ENCODE measurements around the gene MMP14. TPM values are rescaled to one million over a fixed set of nuclear protein-coding genes. Genes with fewer than 3 reads are reported as not detected.
"Not testable (repeated sequence)": the region's sequence is repeated elsewhere in the genome, so short reads cannot be mapped to it uniquely, and the experiment has no call there.

MMP14 gene
- total RNA-seq, 4 donors from 2014 or later, result 135 to 190 (median 151) TPM

DNA sequence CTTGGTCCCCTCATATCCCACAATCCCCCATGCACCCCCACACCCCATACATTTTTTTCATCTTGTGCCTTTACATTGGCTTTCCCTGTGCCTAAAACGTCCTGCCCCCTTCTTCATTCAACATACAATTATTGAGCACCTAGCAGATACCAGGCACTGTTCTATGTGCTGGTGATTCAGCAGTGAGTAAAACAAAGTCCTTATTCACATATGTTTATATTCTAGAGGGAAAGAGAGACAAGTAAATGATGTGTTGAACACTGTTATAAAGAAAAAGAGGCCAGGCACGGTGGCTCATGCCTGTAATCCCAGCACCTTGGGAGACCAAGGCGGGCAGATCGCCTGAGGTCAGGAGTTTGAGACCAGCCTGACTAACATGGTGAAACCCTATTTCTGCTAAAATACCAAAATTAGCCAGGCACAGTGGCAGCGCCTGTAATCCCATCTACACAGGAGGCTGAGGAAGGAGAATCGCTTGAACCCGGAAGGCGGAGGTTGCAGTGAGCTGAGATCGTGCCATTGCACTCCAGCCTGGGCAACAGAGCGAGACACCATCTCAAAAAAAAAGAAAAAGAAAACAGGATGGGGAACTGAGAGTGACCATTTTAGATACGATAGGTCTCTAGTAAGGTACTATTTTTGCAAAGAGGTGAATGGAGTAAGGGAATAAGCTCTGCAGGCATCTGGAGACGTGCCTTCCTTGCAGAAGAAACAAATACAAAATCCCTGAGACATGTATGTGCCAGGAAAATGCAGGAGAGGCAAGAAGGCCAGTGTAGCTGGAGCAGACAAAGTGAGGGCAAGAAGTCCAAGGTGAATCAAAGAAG lies 33.3 kb upstream of the MMP14 start:
- DNase-seq (ENCODE audit: low spot score in 2 of 2), result no peak
- H3K4me3 ChIP-seq (ENCODE audit: low read depth, poor library complexity, severe bottlenecking), result no peak overlapping the region
- TF ChIP-seq, protein P1, sequence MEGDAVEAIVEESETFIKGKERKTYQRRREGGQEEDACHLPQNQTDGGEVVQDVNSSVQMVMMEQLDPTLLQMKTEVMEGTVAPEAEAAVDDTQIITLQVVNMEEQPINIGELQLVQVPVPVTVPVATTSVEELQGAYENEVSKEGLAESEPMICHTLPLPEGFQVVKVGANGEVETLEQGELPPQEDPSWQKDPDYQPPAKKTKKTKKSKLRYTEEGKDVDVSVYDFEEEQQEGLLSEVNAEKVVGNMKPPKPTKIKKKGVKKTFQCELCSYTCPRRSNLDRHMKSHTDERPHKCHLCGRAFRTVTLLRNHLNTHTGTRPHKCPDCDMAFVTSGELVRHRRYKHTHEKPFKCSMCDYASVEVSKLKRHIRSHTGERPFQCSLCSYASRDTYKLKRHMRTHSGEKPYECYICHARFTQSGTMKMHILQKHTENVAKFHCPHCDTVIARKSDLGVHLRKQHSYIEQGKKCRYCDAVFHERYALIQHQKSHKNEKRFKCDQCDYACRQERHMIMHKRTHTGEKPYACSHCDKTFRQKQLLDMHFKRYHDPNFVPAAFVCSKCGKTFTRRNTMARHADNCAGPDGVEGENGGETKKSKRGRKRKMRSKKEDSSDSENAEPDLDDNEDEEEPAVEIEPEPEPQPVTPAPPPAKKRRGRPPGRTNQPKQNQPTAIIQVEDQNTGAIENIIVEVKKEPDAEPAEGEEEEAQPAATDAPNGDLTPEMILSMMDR (IDR thresholded peaks at IDR 0.05), result no peak
- no peak for TF ChIP-seq POLR2A (IDR thresholded peaks at IDR 0.05)
- 81 to 86% methylated on average over 12 of the region's 12 CpGs for WGBS, 2 donors
- intact Hi-C loops (cut with DNase I; ENCODE audit: low total_unique reads), result no loop called here

DNA sequence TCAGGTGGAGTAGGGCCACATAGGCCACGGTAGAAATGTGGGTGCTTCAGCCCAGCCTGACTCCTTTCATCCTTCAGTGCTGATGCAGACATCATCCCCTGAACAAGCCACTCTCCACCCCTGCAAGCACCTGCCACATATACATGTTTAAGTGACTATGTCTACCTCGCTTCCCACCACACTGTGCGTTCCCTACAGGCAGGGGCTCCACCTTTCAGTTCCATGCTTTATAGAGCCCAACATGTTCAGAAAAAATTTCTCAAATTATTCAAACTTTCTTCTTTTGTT lies 32.8 kb upstream of the MMP14 start:
- no peak for DNase-seq (ENCODE audit: low spot score in 2 of 2)
- TF ChIP-seq POLR2A (IDR thresholded peaks at IDR 0.05), result no peak
- TF ChIP-seq, protein P1 (IDR thresholded peaks at IDR 0.05), result no peak
- intact Hi-C loops (cut with DNase I; ENCODE audit: low total_unique reads), result no loop called here
- no peak overlapping the region for H3K4me3 ChIP-seq (ENCODE audit: low read depth, poor library complexity, severe bottlenecking)
- 84 to 86% methylated on average over 3 of the region's 3 CpGs for WGBS, 2 donors

DNA sequence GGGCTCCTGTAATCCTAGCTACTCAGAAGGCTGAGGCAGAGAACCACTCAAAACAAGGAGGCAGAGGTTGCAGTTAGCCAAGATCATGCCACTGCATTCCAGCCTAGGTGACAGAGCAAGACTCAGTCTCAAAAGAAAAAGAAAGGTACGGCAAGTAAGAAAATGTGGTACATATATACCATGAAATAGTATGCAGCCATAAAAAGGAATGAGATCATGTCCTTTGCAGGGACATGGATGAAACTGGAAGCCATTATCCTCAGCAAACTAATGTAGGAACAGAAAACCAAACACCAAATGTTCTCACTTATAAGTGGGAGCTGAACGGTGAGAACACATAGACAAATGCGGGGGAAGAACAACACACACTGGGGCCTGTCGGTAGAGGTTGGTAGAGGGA lies 31.1 kb upstream of the MMP14 start:
- DNase-seq (ENCODE audit: low spot score in 2 of 2); H3K4me3 ChIP-seq (ENCODE audit: low read depth, poor library complexity, severe bottlenecking); intact Hi-C loops (cut with DNase I; ENCODE audit: low total_unique reads): not testable (repeated sequence)
- 93 to 95% methylated on average over 4 of the region's 4 CpGs for WGBS, 2 donors

DNA sequence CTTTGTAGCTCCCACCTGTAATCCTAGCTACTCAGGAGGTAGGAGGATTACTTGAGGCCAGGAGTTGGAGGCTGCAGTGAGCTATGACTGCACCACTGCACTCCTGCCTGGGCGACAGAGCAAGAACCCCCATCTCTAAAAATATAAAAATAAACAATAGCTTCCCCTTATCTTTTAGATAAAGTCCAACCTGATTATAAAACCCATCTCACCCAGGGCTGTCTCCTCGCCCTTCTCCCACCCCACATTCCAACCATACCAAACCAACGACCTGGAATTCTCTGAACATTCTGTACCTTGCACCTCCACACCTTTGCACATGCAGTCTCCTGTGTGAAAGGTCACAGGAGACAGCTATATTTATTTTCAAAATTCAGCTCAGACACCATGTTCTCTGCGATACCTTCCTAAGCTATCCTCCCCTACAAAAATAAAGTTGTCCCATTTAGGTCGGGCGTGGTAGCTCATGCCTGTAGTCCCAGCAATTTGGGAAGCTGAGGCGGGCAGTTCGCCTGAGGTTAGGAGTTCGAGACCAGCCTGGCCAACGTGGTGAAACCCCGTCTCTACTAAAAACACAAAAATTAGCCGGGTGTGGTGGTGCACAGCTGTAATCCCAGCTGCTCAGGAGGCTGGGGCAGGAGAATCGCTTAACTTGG lies 28.8 kb upstream of the MMP14 start:
- no peak for DNase-seq (ENCODE audit: low spot score in 2 of 2)
- no peak for TF ChIP-seq POLR2A (IDR thresholded peaks at IDR 0.05)
- TF ChIP-seq, protein P1 (IDR thresholded peaks at IDR 0.05), result no peak
- WGBS, 2 donors, result 79 to 84% methylated on average over 13 of the region's 13 CpGs
- no peak overlapping the region for H3K4me3 ChIP-seq (ENCODE audit: low read depth, poor library complexity, severe bottlenecking)
- intact Hi-C loops (cut with DNase I; ENCODE audit: low total_unique reads), result no loop called here

DNA sequence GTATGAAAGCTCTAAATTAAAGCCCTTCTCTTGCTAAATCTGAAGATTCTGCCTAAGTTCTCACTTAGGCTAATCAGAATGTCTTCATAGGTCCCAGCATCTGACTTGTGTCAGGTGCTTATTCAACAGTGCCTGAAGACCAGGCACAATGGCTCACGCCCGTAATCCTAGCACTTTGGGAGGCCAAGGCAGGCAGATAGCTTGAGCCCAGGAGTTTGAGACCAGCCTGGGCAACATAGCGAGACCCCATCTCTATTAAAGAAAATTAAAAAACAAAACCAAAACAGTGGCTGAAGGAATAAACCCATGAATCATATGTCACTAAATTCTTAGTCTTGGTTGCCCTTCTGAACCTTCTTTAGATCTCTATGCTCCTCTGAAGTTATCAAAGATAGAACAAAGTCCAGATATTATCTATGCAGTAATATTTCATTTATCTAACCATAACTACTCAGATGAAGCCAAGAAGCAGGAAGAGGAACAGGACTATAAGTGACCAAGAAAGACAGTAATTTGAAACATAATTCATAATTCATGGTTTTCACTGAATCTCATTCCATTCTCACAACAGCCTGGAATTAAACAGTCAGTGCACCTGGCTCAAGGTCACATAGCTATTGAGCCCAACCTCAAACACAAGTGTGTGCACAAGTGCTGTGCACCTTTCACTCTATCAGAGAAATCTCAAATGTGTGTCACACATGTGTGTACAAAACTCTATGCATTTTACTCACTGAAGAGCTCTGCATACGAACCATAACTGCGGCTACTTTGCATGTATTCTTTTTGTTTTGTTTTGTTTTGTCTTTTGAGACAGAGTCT lies 27.8 kb upstream of the MMP14 start:
- no peak overlapping the region for H3K4me3 ChIP-seq (ENCODE audit: low read depth, poor library complexity, severe bottlenecking)
- 86% methylated on average over 5 of the region's 5 CpGs for WGBS, 2 donors
- intact Hi-C loops (cut with DNase I; ENCODE audit: low total_unique reads), result no loop called here
- TF ChIP-seq POLR2A (IDR thresholded peaks at IDR 0.05), result no peak
- TF ChIP-seq, protein P1 (IDR thresholded peaks at IDR 0.05), result no peak
- no peak for DNase-seq (ENCODE audit: low spot score in 2 of 2)

DNA sequence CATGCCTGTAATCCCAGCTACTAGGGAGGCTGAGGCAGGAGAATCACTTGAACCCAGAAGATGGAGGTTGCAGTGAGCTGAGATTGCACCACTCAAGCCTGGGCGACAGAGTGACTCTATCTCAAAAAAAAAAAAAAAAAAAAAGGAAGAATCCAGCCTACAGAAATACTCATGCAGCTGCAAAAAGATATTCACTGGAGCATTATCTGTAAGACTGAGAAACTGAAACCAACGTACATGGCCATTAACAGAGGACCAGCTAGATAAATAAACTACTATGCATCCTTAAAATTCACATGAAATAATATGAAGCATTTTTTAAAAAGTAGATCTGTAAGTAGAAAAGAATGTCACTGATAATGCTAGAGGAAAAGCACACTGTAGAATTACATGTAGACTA lies 24.7 kb upstream of the MMP14 start:
- TF ChIP-seq POLR2A (IDR thresholded peaks at IDR 0.05), result no peak
- TF ChIP-seq, protein P1 (IDR thresholded peaks at IDR 0.05), result no peak
- WGBS, 2 donors, result 47 to 54% methylated on average over 2 of the region's 2 CpGs
- H3K4me3 ChIP-seq (ENCODE audit: low read depth, poor library complexity, severe bottlenecking), result no peak overlapping the region
- intact Hi-C loops (cut with DNase I; ENCODE audit: low total_unique reads), result loop anchor here (10.0 kb wide), 1 partner anchor 247 kb away; no protein-coding TSS in a partner anchor
- DNase-seq (ENCODE audit: low spot score in 2 of 2), result no peak

All from lower leg skin (tissue), 4 donors.